GM18873 (cell line): ENCODE measurements around the gene TMEM169.
A peak's percentile ranks its signal among the peaks of the same experiment; 100 is the strongest.

ENCODE experiments used
- ATAC-seq: cut with Tn5 transposase; IDR thresholded peaks from one replicate; pipeline ENCODE4 v1.9.1; 2021; ENCODE audit warnings: mild to moderate bottlenecking, moderate library complexity, moderate number of reproducible peaks; ENCODE audit not compliant: unreplicated experiment, low FRiP score

TMEM169 gene

GRCh38 chr2:216081487-216082116 lies at the start of gene TMEM169, which contains the start of gene PECR:
Gene TMEM169, plus strand, starts transcription at chr2:216081919. Its CDS starts 14,045 bp downstream, at chr2:216095964.
Gene PECR, minus strand, starts transcription at chr2:216081809. Its CDS starts 68 bp downstream, at chr2:216081741.
- peak; percentile 90 for ATAC-seq

GRCh38 chr2:216031960-216032689 lies 49.6 kb upstream of the TMEM169 start:
- ATAC-seq, result peak; percentile 78

- ATAC-seq, result peak; percentile 58
Observed at GRCh38 chr2:216033403-216033802, 48.3 kb upstream of the TMEM169 start.

GRCh38 chr2:216034065-216034464 lies 47.7 kb upstream of the TMEM169 start:
- ATAC-seq, result no peak

GRCh38 chr2:216039918-216040317 lies 41.8 kb upstream of the TMEM169 start:
- no peak for ATAC-seq

- ATAC-seq, result no peak
Observed at GRCh38 chr2:216041438-216041837, 40.3 kb upstream of the TMEM169 start.

GRCh38 chr2:216043949-216044348 lies 37.8 kb upstream of the TMEM169 start:
- no peak for ATAC-seq

- ATAC-seq, result peak; percentile 95
Observed at GRCh38 chr2:216044883-216045486, 36.7 kb upstream of the TMEM169 start.

GRCh38 chr2:216047397-216047796 lies 34.3 kb upstream of the TMEM169 start:
- ATAC-seq, result no peak

- no peak for ATAC-seq
Observed at GRCh38 chr2:216049452-216049851, 32.3 kb upstream of the TMEM169 start.

- no peak for ATAC-seq
Observed at GRCh38 chr2:216051350-216051749, 30.4 kb upstream of the TMEM169 start.

- no peak for ATAC-seq
Observed at GRCh38 chr2:216052420-216052819, 29.3 kb upstream of the TMEM169 start.

- ATAC-seq, result no peak
Observed at GRCh38 chr2:216055680-216056079, 26.0 kb upstream of the TMEM169 start.

- no peak for ATAC-seq
Observed at GRCh38 chr2:216056739-216057138, 25.0 kb upstream of the TMEM169 start.

GRCh38 chr2:216057688-216058193 lies 24.0 kb upstream of the TMEM169 start:
- ATAC-seq, result peak; percentile 88

- ATAC-seq, result no peak
Observed at GRCh38 chr2:216059233-216059834, 22.4 kb upstream of the TMEM169 start.

- no peak for ATAC-seq
Observed at GRCh38 chr2:216064014-216064630, 17.6 kb upstream of the TMEM169 start.

- no peak for ATAC-seq
Observed at GRCh38 chr2:216064665-216065064, 17.1 kb upstream of the TMEM169 start.

GRCh38 chr2:216066230-216066629 lies 15.5 kb upstream of the TMEM169 start:
- ATAC-seq, result no peak

GRCh38 chr2:216069028-216069427 lies 12.7 kb upstream of the TMEM169 start:
- no peak for ATAC-seq
